Activated T-cell treated with anti-CD3 and anti-CD28 coated beads for 4 hours (primary cell): ENCODE results near the gene OXNAD1.

Experiments used
- DNase-seq: peaks from one replicate; pipeline ENCODE4 v3.0.0-alpha.2; 2020

The OXNAD1 gene

DNA sequence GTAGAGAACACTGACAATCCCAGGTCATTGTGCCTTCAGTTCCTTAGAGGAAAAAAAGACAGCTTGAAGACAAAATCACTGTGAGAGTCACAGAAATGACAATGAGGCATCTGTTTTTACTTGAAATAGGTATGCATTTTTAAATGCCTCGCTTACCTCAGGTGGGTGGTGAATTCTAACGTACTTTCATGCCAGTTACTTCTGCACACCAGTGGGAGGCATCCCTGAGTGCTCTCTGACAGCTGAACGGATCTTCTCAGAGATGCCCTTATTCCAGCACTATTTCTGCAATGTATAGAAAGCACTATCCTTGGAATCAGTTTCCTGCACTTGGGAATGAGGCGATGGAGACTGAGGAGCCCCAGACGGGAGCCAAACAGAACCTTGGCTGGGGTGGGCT is 16.5 kb upstream of the OXNAD1 start:
- DNase-seq = no peak

- DNase-seq = no peak
These were observed 15.7 kb upstream of the OXNAD1 start for GRCh38 chr3:16249336-16249735.

GRCh38 chr3:16249886-16250285 is 15.1 kb upstream of the OXNAD1 start:
- no peak for DNase-seq

GRCh38 chr3:16251316-16252085 is 13.5 kb upstream of the OXNAD1 start:
- no peak for DNase-seq

DNA sequence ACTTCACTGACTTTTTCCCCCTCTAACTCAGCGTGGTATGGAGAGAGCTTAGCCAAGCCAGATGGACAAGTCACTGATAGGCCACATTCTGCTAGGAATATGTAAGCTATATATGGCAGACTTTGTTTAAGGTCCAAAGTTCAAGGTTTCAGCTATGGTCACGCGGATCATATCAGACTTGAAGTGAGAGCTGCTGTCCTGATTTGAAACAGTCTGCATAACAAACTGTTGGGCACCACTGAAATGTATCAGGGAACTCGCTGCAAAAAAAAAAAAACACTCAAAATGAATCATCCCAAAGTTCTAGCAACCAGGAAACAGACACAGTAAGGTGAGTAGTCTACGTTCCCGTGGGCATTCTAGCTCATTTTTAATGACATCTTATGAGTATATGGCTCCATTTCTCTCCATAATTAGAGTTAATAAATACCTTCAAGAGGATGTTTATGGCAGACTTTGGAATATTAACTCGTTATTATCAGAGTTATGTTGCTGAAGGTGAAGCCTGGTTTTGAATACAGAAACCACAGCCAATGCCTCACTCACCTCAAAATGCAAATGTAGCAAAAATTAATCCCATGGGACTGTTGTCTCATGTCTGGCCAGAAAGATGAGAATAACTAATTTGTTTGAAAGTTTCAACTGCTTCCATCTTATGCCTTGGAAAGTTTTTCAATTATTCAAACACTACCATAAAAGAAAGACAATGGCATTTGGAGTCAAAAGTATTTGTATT is 12.6 kb upstream of the OXNAD1 start:
- no peak for DNase-seq

DNA sequence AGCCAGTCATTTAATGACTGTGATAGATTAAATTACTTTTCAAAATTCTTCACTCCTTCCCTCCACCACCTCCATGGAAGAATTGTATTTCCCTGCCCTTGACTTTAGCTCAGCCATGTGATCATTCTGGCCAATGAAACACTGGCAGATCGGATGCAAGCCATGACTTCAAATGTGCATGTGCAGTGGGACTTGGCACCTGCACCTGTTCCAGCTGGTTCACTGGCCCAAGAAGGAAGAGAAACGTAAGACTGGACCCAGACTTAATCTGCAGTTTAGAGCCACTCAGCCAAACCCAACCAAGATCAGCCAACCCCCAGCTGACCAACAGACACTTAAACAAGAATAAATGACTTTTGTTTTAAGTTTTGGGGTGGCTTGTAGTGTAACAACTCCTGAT is 12.0 kb upstream of the OXNAD1 start:
- no peak for DNase-seq

- DNase-seq = no peak
These were observed 11.4 kb upstream of the OXNAD1 start for GRCh38 chr3:16253601-16254000.

DNA sequence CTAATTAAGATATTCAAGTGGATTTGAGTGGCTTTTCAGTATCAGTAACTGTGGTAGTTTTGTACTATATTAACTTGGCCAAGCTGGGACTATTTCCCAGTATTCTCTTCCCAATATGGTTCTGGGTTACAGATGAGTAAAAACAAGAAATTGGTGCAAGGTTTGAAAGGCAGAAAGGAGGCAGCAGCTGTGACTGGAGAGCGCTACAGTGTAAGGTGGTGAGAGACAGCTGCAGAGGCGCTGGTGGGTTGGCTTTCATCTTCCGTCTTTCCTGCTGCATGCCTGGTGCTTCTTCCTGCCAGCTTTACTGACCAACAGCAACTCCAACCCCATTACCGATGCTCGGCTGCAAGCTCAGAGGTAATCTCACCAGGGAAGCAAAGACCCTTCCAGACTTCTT is 10.1 kb upstream of the OXNAD1 start:
- DNase-seq = no peak

- DNase-seq = no peak
These were observed 9.7 kb upstream of the OXNAD1 start for GRCh38 chr3:16255326-16255725.

DNA sequence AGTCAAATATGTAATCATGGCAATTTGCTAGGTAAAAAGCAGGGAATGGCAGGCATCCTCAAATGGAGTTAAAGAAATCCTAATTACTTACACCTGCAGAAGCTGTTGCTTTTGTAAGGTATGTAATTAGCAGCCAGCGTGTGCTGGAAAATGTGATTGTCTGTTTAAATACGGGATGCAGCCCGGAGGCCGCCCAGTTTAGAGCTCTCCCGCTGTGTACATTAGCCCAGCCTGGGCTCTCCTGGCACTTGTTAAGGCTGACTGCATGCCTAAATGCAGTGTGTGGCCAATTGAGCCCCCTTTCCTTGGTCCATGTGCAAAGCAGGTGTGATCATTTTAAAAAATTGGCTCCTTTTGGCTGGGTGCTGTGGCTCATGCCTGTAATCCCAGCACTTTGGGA is 9.3 kb upstream of the OXNAD1 start:
- no peak for DNase-seq

GRCh38 chr3:16257309-16257708 is 7.7 kb upstream of the OXNAD1 start:
- DNase-seq = no peak

DNA sequence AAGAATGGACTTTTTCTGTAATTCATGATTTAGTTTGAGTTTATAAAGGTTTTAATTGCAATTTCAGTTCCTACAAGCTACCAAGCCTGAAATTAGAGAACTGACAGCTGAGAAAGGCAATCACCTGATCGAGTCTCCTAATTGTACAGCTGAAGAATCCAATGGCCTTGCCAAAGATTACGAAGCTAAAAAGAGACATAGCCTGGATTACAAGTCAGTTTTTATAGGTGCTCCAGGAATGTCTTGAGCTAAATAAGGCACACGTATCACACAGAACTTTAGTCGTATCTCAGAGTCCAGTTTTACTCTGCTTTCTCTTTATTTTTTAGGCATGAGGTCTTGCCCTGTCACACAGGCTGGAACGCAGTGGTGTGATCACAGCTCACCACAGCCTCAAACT is 6.8 kb upstream of the OXNAD1 start:
- no peak for DNase-seq

DNA sequence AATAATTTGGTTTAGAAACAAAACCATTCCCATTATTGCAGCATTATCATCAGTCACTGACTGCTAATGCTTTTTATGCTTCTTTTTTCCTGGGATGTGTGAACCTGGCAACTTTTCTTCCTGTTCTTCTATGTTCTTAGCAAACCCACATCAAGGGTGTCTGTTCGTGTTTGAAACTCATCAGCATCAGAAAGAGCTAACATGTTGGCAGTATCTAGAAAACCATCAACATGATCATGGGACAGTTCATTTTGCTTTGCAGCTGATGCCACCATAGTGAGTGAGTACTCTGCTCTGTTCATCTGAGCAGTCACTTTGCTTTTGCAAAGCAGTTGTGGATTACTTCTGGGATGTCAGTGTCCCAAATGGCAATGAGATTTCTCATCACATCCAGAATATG is 6.1 kb upstream of the OXNAD1 start:
- no peak for DNase-seq

DNA sequence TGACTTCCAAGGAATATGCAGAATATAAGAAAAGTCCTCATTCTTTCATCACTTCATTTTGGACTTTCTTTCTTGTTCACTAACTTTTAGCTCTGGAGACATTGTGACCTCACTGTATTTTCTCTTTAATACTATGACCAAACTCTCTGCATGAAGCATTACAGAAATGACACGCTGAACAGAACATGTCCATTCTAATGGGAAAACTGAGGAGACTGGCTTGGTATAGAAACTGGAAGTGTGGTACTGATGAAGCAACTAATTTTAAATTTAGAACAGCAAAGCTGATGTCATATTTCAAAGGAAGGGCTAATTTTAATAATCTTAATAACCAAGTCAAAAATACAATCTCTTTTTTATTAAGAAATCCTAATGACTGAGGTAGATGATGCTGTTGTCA is 5.0 kb upstream of the OXNAD1 start:
- DNase-seq = no peak

DNA sequence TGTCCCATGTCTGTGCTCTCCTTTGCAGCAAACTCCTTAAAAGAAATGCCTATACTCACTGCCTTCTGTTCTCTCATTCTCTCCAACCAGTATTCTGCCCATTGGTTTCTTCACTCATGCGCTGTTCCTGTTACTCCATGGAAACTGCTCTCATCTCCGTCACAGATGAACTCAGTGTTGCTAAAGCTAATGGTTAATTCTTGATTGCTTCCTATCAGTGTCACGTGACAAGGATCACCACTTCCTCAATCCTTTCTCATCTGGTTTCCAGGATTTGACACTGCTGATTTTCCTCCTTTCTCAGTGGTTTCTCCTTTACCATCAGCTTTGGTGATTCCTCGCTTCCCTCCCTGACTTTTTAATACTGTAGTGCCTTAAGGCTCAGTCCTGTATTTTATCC is 2.8 kb upstream of the OXNAD1 start:
- no peak for DNase-seq

DNA sequence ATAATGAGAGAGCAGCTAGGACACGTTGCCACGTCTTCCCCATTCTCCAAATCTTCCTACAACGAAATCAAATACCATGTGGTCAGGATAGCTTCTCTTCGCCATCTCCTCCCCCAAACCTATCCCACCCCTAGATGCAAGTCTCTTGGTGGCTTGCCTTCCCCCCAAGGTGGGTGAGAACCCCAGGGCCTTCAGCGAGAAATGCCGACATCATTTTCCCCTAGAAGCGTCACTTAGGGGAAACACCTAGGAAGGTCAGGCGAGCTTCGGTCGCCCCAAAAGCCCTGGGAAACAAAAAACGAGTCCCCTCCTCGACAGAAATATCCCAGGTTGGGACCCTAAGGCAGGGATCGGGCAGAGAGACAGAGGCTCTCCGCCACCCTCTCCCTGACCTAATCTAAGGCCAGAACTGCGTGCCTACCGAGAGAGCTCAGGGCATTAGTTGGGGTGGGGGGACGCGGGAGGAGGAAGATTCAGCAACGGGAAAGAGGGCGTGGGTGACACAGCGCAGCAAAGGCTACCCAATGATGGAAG is 771 bp upstream of the OXNAD1 start:
- no peak for DNase-seq

DNA sequence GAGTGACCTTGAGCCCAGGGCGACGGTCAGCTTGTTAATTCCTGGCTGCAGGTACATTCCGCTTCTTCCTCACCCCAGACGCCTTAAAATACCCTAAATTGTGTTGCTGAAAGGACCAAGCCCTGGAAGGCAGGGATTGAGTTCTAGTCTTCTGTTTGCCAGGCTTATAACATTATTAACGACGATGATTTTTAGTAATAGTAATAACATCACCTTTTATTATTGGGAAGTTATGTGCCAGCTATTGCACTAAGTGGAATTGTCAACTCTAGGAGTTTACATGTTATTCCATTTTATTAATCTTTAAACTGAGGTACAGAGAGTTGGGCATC is 409 bp downstream of the OXNAD1 start:
- DNase-seq = no peak

DNA sequence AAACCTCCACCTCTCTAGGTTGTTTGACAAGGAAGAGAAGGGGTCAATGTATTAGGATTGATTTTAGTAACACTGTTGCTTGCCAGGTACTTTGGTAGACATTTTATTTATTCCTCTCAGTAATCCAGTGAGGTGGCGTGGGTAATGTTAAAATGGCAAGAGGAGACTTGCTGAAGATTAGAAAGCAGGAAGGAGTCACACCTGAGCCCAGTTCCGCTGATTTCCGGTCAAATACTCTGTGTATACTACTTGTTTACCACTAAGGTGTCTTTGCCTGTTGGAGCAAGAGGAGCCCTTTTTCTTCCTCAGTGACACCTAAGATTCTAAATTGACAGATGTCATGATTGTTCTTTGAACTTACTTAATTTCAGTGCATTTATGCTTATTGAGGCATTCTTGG is 1.7 kb downstream of the OXNAD1 start:
- no peak for DNase-seq

- DNase-seq = no peak
These were observed 5.8 kb downstream of the OXNAD1 start for GRCh38 chr3:16270855-16271254.

DNA sequence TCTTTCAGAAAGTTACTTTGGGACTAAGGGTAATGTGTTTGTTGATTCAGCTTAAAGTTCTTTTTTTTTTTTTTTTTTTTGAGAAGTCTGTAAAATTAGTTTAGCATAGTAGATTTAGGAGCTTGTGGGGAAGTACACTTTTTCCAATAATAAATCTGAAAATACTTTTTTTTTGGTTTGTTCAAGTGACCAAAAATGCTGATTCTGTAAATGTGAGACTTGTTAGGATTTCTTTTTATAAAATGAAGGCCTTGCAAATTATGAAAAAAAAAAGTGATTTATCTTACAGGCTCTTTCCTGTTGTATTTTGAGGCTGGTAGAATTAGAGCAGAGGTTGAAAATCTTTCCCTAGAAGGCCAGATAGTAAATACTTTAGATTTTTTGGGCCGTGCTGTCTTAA is 7.6 kb downstream of the OXNAD1 start:
- DNase-seq = no peak

- DNase-seq = no peak
These were observed 8.9 kb downstream of the OXNAD1 start for GRCh38 chr3:16273867-16274266.

DNA sequence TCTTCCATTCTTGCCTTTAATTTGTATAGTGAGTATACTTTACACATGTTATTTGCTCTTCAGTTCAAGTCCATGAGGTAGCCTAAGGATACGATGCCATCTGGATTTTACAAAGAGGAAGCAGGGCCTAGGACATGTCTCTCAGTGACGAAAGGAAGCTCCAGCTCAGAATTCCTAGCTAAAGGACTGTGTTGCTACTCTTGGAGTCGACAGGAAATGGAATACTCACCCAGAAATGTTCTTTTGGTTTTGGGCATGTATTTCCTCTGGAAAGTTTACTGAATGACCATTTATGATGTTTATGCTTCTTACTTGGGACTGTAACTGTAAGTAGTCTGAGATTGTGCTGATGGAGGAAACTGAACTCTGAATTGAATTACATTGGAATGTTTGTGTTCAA is 12.5 kb downstream of the OXNAD1 start:
- no peak for DNase-seq

- no peak for DNase-seq
These were observed 14.2 kb downstream of the OXNAD1 start for GRCh38 chr3:16279010-16279801.

- no peak for DNase-seq
These were observed 15.7 kb downstream of the OXNAD1 start for GRCh38 chr3:16280671-16281070.
